GM12878 (cell line): ENCODE results near the gene IFI27L2.
"Not testable (repeated sequence)": the region's sequence is repeated elsewhere in the genome, so short reads cannot be mapped to it uniquely, and the experiment has no call there.

Source experiments
- BCL11A ChIP-seq: IDR thresholded peaks from 2 replicates; pipeline ENCODE4 v1.6.1; 2011; ENCODE audit warnings: low read depth, low read length
- CBX5 ChIP-seq: sonication (generic); IDR thresholded peaks from 2 replicates; pipeline ENCODE4 v1.6.1; 2016; ENCODE audit warnings: low read depth, moderate library complexity, mild to moderate bottlenecking, inconsistent platforms
- CREM ChIP-seq: IDR thresholded peaks from 2 replicates; pipeline ENCODE4 v1.6.1; 2014; ENCODE audit warnings: antibody characterized with exemption, low read depth
- CTCF ChIP-seq, 3 experiments: IDR thresholded peaks in 2 of 3; conservative IDR thresholded peaks in 1 of 3; 2 replicates each; pipeline ENCODE4 v1.5.1; 2011; ENCODE audit warnings: low read depth in 3 of 3, low read length in 3 of 3, mild to moderate bottlenecking in 3 of 3, control low read depth in 2 of 3, moderate library complexity in 2 of 3, inconsistent platforms in 1 of 3, mixed read lengths in 1 of 3; ENCODE audit not compliant: control insufficient read depth in 2 of 3, insufficient read depth in 1 of 3; ENCODE audit errors: extremely low read depth in 1 of 3
- ESRRA ChIP-seq: IDR thresholded peaks from 2 replicates; pipeline ENCODE4 v1.6.1; 2012; ENCODE audit warnings: mild to moderate bottlenecking, low read length, improper control_type of control experiment
- MEF2A ChIP-seq: IDR thresholded peaks from 2 replicates; pipeline ENCODE4 v1.6.1; 2011; ENCODE audit warnings: low read depth, mild to moderate bottlenecking, low read length, moderate library complexity; ENCODE audit not compliant: insufficient read depth
- SIN3A ChIP-seq: IDR thresholded peaks from 2 replicates; pipeline ENCODE4 v1.6.1; 2012; ENCODE audit warnings: low read depth, low read length, improper control_type of control experiment
- TF ChIP-seq, protein P1 (sequence below): IDR thresholded peaks from 2 replicates; pipeline ENCODE4 v1.6.1; 2011; ENCODE audit warnings: borderline replicate concordance, low read depth, mild to moderate bottlenecking, moderate library complexity, mixed read lengths, low read length; ENCODE audit not compliant: insufficient read depth; ENCODE audit errors: extremely low read length
- TF ChIP-seq, protein P2 (sequence below): fragments of 450-650 bp; IDR thresholded peaks from 2 replicates; pipeline ENCODE4 v1.6.1; 2017; ENCODE audit warnings: mild to moderate bottlenecking, moderate library complexity

DNA sequence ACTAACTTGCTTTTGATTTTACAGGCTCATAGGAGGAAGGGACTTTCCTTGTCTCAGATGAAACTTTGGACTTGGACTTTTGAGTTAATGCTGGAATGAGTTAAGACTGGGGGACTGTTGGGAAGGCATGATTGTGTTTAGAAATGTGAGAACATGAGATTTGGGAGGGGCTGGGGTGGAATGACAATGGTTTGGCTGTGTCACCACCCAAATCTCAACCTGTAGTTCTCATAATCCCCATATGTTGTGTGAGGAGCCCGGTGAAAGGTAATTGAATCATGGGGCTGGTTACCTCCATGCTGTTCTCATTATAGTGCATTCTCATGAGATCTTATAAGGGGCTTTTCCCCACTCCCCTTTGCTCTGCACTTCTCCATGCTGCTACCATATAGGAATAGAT, 26.7 kb upstream of the IFI27L2 start:
- TF ChIP-seq CTCF (IDR thresholded peaks at IDR 0.05 in 2 of 3, conservative IDR thresholded peaks at IDR 0.05 in 1 of 3; ENCODE audit: control insufficient read depth in 2 of 3, extremely low read depth in 1 of 3, insufficient read depth in 1 of 3, low read depth in 3 of 3, low read length in 3 of 3); CBX5; ESRRA; BCL11A; SIN3A; MEF2A; CREM: not testable (repeated sequence)
- TF ChIP-seq, protein P1, sequence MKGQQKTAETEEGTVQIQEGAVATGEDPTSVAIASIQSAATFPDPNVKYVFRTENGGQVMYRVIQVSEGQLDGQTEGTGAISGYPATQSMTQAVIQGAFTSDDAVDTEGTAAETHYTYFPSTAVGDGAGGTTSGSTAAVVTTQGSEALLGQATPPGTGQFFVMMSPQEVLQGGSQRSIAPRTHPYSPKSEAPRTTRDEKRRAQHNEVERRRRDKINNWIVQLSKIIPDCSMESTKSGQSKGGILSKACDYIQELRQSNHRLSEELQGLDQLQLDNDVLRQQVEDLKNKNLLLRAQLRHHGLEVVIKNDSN = not testable (repeated sequence)
- TF ChIP-seq, protein P2, sequence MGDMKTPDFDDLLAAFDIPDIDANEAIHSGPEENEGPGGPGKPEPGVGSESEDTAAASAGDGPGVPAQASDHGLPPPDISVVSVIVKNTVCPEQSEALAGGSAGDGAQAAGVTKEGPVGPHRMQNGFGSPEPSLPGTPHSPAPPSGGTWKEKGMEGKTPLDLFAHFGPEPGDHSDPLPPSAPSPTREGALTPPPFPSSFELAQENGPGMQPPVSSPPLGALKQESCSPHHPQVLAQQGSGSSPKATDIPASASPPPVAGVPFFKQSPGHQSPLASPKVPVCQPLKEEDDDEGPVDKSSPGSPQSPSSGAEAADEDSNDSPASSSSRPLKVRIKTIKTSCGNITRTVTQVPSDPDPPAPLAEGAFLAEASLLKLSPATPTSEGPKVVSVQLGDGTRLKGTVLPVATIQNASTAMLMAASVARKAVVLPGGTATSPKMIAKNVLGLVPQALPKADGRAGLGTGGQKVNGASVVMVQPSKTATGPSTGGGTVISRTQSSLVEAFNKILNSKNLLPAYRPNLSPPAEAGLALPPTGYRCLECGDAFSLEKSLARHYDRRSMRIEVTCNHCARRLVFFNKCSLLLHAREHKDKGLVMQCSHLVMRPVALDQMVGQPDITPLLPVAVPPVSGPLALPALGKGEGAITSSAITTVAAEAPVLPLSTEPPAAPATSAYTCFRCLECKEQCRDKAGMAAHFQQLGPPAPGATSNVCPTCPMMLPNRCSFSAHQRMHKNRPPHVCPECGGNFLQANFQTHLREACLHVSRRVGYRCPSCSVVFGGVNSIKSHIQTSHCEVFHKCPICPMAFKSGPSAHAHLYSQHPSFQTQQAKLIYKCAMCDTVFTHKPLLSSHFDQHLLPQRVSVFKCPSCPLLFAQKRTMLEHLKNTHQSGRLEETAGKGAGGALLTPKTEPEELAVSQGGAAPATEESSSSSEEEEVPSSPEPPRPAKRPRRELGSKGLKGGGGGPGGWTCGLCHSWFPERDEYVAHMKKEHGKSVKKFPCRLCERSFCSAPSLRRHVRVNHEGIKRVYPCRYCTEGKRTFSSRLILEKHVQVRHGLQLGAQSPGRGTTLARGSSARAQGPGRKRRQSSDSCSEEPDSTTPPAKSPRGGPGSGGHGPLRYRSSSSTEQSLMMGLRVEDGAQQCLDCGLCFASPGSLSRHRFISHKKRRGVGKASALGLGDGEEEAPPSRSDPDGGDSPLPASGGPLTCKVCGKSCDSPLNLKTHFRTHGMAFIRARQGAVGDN = not testable (repeated sequence)
